IPS-20b (cell line): Measurements from ENCODE around the gene SCGB2B2.

ENCODE experiments used
- H3K27ac ChIP-seq: one replicate; pipeline ENCODE4 v1.5.1; 2013; ENCODE audit warnings: low read length
- H3K27me3 ChIP-seq: 2 replicates; pipeline ENCODE4 v1.6.1; 2013; ENCODE audit warnings: mild to moderate bottlenecking, low read length, inconsistent platforms; ENCODE audit not compliant: insufficient read depth
- H3K36me3 ChIP-seq: 2 replicates; pipeline ENCODE4 v1.6.1; 2013; ENCODE audit warnings: low read depth, mild to moderate bottlenecking, inconsistent platforms, low read length, moderate library complexity; ENCODE audit not compliant: insufficient read depth
- H3K4me1 ChIP-seq: 2 replicates; pipeline ENCODE4 v1.6.1; 2013; ENCODE audit warnings: mild to moderate bottlenecking, control low read depth, inconsistent platforms, low read length, moderate library complexity; ENCODE audit not compliant: insufficient read depth
- H3K4me3 ChIP-seq: 2 replicates; pipeline ENCODE4 v1.5.1; 2013; ENCODE audit warnings: mild to moderate bottlenecking, low read length, inconsistent platforms
- H3K9ac ChIP-seq: 2 replicates; pipeline ENCODE4 v1.6.1; 2013; ENCODE audit warnings: low read depth, mild to moderate bottlenecking, inconsistent platforms, low read length, moderate library complexity
- H3K9me3 ChIP-seq: 2 replicates; pipeline ENCODE4 v1.6.1; 2013; ENCODE audit warnings: mild to moderate bottlenecking, low read depth, low read length, inconsistent platforms; ENCODE audit not compliant: insufficient read depth

Gene SCGB2B2

DNA sequence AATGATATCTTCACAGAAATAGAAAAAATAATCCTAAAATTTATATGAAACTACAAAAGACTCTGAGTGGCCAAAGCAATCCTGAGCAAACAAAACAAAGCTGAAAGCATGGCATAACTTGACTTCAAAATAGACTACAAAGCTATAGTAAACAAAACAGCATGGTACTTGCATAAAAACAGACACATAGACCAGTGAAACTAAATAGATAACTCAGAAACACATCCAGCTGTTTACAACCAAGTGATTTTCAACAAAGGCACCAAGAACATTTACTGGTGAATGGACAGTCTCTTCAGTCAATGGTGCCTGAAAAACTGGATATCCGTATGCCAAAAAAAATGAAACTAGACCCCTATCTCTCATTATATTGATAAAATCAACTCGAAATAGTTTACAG, 25.2 kb downstream of the SCGB2B2 start:
- no peak overlapping the region for H3K27ac ChIP-seq
- H3K27me3 ChIP-seq = no peaks in the 10 kb centered on the region
- peaks cover 63% of the 10 kb centered on the region for H3K9me3 ChIP-seq
- H3K9ac ChIP-seq = no peak overlapping the region
- H3K4me1 ChIP-seq = no peaks in the 10 kb centered on the region
- H3K36me3 ChIP-seq = no peaks in the 10 kb centered on the region
- H3K4me3 ChIP-seq = no peak overlapping the region

DNA sequence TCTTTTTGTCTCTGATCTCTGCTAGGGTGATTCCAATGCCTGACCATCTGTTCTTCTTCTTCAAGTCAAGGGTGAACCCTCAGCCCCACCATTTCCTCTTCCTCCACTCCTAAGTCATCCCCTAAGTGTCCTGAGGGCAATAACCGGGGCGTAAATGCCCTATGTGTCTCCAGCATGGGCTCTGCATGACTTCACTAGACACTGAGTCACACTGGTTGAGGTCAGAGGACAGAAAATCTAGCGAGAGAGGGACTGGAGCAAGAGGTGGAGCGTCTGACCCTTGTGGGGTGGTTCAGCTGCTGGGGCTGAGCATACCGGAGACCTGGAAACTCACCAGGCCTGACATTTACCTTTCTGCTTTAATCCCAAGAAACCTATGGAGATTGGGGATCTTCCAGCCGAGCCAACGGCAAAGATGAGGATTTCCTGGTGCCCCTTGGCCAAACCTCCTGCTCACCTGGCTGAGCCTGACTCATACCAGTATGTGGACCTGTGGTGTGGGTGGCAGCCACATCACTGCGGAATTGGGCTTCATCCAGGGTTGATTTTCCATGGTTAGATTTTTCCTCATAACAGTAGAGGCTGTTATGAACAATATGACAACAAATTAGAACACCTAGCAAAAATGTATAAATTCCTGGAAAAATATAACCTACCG, 26.9 kb downstream of the SCGB2B2 start:
- H3K27ac ChIP-seq = no peak overlapping the region
- peaks cover 56% of the 10 kb centered on the region for H3K9me3 ChIP-seq
- no peaks in the 10 kb centered on the region for H3K27me3 ChIP-seq
- no peak overlapping the region for H3K9ac ChIP-seq
- no peak overlapping the region for H3K4me3 ChIP-seq
- no peaks in the 10 kb centered on the region for H3K36me3 ChIP-seq
- no peaks in the 10 kb centered on the region for H3K4me1 ChIP-seq

- Histone ChIP-seq H3K27me3 (no peaks in the 10 kb centered on the region), H3K36me3 (no peaks in the 10 kb centered on the region), H3K9me3 (peaks cover 27% of the 10 kb centered on the region; the same call in 1 of the 2 replicates), H3K27ac (no peak overlapping the region), H3K9ac (no peak overlapping the region), H3K4me3 (no peak overlapping the region), H3K4me1 (no peaks in the 10 kb centered on the region)
Measured at GRCh38 chr19:34645551-34645950, 31.4 kb downstream of the SCGB2B2 start.

DNA sequence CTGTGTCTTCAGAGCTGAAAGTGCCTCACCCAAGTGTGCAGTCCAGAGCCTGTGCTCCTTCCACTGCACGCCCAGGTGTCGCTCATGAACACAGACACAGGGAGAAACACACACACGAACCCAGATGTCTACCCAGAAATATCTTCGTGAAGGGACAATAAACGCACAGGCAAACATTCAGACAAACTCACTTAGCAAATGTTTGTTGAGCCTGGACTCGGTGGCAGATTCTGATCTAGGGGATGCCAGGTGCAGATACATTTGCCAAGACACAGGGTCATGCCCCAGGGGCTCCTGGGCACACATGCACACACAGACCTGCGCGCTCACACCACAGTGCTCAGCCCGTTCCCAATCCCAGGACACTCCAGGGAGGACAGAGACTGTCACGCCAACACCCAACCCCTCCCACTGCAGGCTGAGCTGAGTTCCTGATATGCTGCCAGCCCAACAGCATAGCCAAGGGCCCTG, 31.9 kb downstream of the SCGB2B2 start:
- Histone ChIP-seq H3K4me3 (no peak overlapping the region), H3K9me3 (peaks cover 22% of the 10 kb centered on the region; the same call in 1 of the 2 replicates), H3K27me3 (no peaks in the 10 kb centered on the region)

DNA sequence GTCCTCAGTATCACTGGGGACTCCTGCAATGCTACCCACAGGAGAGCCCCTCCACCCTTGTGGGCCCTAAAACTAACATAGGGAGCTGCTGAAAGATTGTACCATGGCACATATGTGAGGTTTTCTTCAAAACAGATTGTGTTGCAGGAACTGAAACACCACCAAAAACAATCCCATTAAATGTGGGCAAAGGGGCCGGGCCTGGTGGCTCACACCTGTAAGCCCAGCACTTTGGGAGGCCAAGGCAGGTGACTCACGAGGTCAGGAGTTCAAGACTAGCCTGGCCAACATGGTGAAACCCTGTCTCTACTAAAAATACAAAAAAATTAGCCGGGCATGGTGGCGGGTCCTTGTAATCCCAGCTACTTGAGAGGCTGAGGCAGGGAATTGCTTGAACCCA, 34.7 kb downstream of the SCGB2B2 start:
- Histone ChIP-seq H3K27ac (no peak overlapping the region), H3K9ac (no peak overlapping the region), H3K27me3 (0 out of 2 replicates have a peak, but pooled peaks cover 4% of the 10 kb centered on the region), H3K4me1 (no peaks in the 10 kb centered on the region), H3K9me3 (peaks cover 3% of the 10 kb centered on the region; the same call in 1 of the 2 replicates), H3K36me3 (no peaks in the 10 kb centered on the region), H3K4me3 (no peak overlapping the region)

More for the DNA sequence above, 31.9 kb downstream of the SCGB2B2 start:
- H3K27ac ChIP-seq = no peak overlapping the region
- no peaks in the 10 kb centered on the region for H3K36me3 ChIP-seq
- no peaks in the 10 kb centered on the region for H3K4me1 ChIP-seq
- no peak overlapping the region for H3K9ac ChIP-seq

GRCh38 chr19:34639491-34640085, 37.4 kb downstream of the SCGB2B2 start:
- Histone ChIP-seq H3K36me3 (no peaks in the 10 kb centered on the region), H3K27me3 (0 out of 2 replicates have a peak, but pooled peaks cover 4% of the 10 kb centered on the region), H3K4me1 (no peaks in the 10 kb centered on the region), H3K9ac (no peak overlapping the region), H3K27ac (no peak overlapping the region), H3K4me3 (no peak overlapping the region), H3K9me3 (peaks cover 20% of the 10 kb centered on the region)

DNA sequence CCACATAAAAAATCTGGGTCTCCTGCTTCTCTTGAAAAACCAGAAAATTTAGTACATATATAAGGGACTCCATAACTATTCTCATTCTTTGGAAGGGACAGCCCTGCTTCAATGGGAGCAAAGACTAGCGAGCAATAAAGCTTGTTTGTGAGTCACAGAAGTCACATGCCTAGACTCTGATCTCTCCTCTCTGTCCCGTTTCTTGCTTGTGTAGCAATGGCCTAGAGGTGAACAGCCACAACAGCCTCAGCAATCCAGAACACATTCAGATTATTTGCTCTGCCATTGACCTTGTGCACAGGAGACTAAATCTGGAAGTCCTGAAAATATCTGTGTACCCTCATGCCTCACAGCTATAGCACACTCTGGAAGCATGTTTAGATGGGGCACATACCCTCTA, 43.2 kb downstream of the SCGB2B2 start:
- Histone ChIP-seq H3K27me3 (no peaks in the 10 kb centered on the region), H3K9me3 (peaks cover 46% of the 10 kb centered on the region), H3K4me1 (no peaks in the 10 kb centered on the region), H3K27ac (no peak overlapping the region), H3K4me3 (no peak overlapping the region), H3K36me3 (no peaks in the 10 kb centered on the region), H3K9ac (no peak overlapping the region)
